Smooth muscle cell (in vitro differentiated cells): ENCODE data around the gene GPR63. TPM values are rescaled to one million over a fixed set of nuclear protein-coding genes. Genes with fewer than 3 reads are reported as not detected.

Source experiments
- DNase-seq: peaks from one replicate; lab custom pipeline; 2025; ENCODE audit not compliant: unreplicated experiment; lab: John Stamatoyannopoulos, UW
- H2AFZ ChIP-seq: fragments of 200-600 bp; sonication (generic); 2 replicates; pipeline ENCODE4 v1.6.0; 2016; ENCODE audit warnings: antibody characterized with exemption, low read depth, mild to moderate bottlenecking
- H3F3A ChIP-seq: fragments of 200-600 bp; sonication (generic); 2 replicates; pipeline ENCODE4 v1.6.0; 2017; ENCODE audit warnings: antibody characterized with exemption, low read depth
- H3K27ac ChIP-seq: fragments of 200-600 bp; sonication (generic); 2 replicates; pipeline ENCODE4 v1.5.1; 2016; ENCODE audit warnings: low read depth, mild to moderate bottlenecking
- H3K27me3 ChIP-seq: fragments of 200-600 bp; sonication (generic); 2 replicates; pipeline ENCODE4 v1.6.1; 2016; ENCODE audit warnings: low read depth, mild to moderate bottlenecking
- H3K36me3 ChIP-seq: fragments of 200-600 bp; sonication (generic); 2 replicates; pipeline ENCODE4 v1.5.1; 2016; ENCODE audit warnings: low read depth
- H3K4me1 ChIP-seq: fragments of 200-600 bp; sonication (generic); 2 replicates; pipeline ENCODE4 v1.5.1; 2016; ENCODE audit warnings: low read depth
- H3K4me2 ChIP-seq: fragments of 200-600 bp; sonication (generic); 2 replicates; pipeline ENCODE4 v1.6.0; 2016; ENCODE audit warnings: mild to moderate bottlenecking
- H3K4me3 ChIP-seq: fragments of 200-600 bp; sonication (generic); 2 replicates; pipeline ENCODE4 v1.5.1; 2016; ENCODE audit warnings: mild to moderate bottlenecking
- H3K79me2 ChIP-seq: fragments of 200-600 bp; sonication (generic); 2 replicates; pipeline ENCODE4 v1.6.0; 2016; ENCODE audit warnings: low read depth, mild to moderate bottlenecking
- H3K9ac ChIP-seq: fragments of 200-600 bp; sonication (generic); 2 replicates; pipeline ENCODE4 v1.6.0; 2016; ENCODE audit warnings: low read depth
- H3K9me3 ChIP-seq: fragments of 200-600 bp; sonication (generic); replicated peaks from 2 replicates; pipeline ENCODE4 v1.5.1; 2016; ENCODE audit warnings: low read depth
- H4K20me1 ChIP-seq: fragments of 200-600 bp; sonication (generic); 2 replicates; pipeline ENCODE4 v1.6.0; 2016; ENCODE audit warnings: low read depth
- WGBS: methylation state at CpG from one replicate; pipeline ENCODE4 v1.1.7; 2016; ENCODE audit warnings: low lambda C conversion rate; 5-methylcytosine and 5-hydroxymethylcytosine counted together
- polyA plus RNA-seq: library from polyadenylated mRNA; unstranded; fragments of >200 nt; fragmentation: Nextera tagmentation; extraction: Ambion mirVana; gene quantifications from 2 replicates; pipeline ENCODE4 v1.2.1, GENCODE V29; 2016
- total RNA-seq: library from RNA; depleted of rRNA; stranded (reverse); fragments of >200 nt; gene quantifications from 2 replicates; pipeline ENCODE4 v1.2.3, GENCODE V29; 2014
- TF ChIP-seq, protein P1 (sequence below): fragments of 200-600 bp; sonication (generic); IDR thresholded peaks from 2 replicates; pipeline ENCODE4 v1.5.1; 2017; ENCODE audit warnings: borderline replicate concordance, mild to moderate bottlenecking, antibody characterized with exemption; ENCODE audit not compliant: insufficient read depth, poor library complexity, severe bottlenecking

The GPR63 gene
- total and polyA plus RNA-seq, 2 experiments from 2014 or later: 0.56 to 4.4 TPM

DNA sequence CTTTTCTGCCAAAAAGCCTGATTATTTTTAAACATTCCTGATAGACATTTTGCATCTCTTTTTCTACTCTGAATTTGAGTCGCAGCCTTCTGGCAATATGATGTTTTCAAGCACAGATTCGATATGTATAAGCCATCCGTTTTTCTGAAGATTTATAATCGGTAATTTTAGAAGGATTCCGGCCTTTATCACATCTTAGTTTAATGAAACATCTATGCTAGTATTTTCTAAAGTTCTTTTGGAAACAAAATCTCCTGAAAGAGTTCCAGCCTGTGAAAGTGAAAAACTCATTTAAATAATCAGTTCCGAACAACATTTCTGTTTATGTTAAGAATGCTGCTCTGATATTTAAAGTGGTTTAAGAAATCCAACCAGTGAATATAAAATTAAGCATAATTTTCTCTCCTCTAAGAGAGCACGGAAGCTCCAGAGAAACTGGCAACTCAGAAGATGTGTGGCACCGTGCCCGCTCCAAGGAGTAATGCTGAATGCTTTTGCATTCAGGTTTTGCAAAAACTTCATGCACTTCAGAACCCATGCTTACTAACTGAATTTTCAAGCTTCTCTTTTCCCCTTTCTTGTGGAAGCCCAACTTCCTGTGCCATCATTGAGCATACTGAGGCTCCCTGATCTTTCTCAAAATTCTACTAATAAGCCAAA is 39.7 kb upstream of the GPR63 start:
- H3F3A ChIP-seq: no peaks in the 10 kb centered on the region
- 94% methylated on average over 9 of the region's 9 CpGs for WGBS
- TF ChIP-seq, protein P1, sequence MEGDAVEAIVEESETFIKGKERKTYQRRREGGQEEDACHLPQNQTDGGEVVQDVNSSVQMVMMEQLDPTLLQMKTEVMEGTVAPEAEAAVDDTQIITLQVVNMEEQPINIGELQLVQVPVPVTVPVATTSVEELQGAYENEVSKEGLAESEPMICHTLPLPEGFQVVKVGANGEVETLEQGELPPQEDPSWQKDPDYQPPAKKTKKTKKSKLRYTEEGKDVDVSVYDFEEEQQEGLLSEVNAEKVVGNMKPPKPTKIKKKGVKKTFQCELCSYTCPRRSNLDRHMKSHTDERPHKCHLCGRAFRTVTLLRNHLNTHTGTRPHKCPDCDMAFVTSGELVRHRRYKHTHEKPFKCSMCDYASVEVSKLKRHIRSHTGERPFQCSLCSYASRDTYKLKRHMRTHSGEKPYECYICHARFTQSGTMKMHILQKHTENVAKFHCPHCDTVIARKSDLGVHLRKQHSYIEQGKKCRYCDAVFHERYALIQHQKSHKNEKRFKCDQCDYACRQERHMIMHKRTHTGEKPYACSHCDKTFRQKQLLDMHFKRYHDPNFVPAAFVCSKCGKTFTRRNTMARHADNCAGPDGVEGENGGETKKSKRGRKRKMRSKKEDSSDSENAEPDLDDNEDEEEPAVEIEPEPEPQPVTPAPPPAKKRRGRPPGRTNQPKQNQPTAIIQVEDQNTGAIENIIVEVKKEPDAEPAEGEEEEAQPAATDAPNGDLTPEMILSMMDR: no peak

DNA sequence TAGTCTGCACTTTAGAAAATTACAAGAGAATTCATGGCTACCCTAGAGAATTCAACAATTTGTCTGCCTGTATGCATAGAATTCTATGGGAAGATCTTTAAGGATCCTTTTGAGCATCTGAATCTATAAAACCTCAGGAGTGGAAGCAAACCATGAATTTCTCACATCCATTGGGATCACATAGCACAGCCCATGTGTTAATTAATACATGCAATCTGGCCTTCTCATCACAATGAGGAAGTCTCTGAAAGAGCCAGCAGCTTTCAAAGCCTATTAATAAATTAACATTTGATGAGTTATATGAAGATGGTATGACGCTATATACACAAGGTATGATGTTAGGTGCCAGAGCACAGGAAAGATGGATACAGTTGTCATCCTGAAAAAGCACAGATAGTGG is 35.7 kb upstream of the GPR63 start:
- no peak overlapping the region for H3K9ac ChIP-seq

More for the DNA sequence above, 39.7 kb upstream of the GPR63 start:
- no peak for DNase-seq
- Histone ChIP-seq H3K4me2 (no peak overlapping the region), H3K79me2 (no peaks in the 10 kb centered on the region), H2AFZ (no peak overlapping the region), H4K20me1 (no peaks in the 10 kb centered on the region), H3K27me3 (peaks cover 9% of the 10 kb centered on the region), H3K4me1 (no peaks in the 10 kb centered on the region), H3K9me3 (no peaks in the 10 kb centered on the region), H3K9ac (no peak overlapping the region), H3K27ac (no peak overlapping the region), H3K36me3 (no peaks in the 10 kb centered on the region), H3K4me3 (no peak overlapping the region)

DNA sequence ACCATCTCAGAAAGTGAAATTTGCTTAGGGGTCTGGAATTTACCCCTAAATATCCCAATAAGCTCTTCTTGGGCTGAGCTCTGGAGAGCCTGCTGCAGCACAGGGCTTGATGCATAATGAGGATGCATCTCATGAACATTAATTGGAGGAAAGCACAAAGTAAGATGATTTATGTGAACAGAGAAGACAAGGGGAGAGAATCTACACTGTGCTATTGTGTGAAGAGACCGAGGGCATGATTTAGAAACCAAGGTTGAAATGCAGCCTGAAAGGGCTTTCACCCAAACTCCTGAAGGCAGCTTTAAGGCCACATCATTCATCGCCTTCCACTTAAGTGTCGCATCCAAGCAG is 27.8 kb upstream of the GPR63 start:
- TF ChIP-seq, protein P1: no peak
- peaks cover 8% of the 10 kb centered on the region for H3K27me3 ChIP-seq
- H3K27ac ChIP-seq: no peak overlapping the region
- 91% methylated on average over 3 of the region's 3 CpGs for WGBS
- no peak for DNase-seq
- H2AFZ ChIP-seq: no peak overlapping the region
- H3F3A ChIP-seq: no peaks in the 10 kb centered on the region
- no peaks in the 10 kb centered on the region for H3K4me1 ChIP-seq
- no peak overlapping the region for H3K9ac ChIP-seq
- no peak overlapping the region for H3K4me2 ChIP-seq
- H3K9me3 ChIP-seq: no peaks in the 10 kb centered on the region
- H4K20me1 ChIP-seq: no peaks in the 10 kb centered on the region
- H3K79me2 ChIP-seq: no peaks in the 10 kb centered on the region
- H3K36me3 ChIP-seq: no peaks in the 10 kb centered on the region
- H3K4me3 ChIP-seq: no peak overlapping the region

More for the DNA sequence above, 35.7 kb upstream of the GPR63 start:
- Histone ChIP-seq H3F3A (no peaks in the 10 kb centered on the region), H2AFZ (no peak overlapping the region), H4K20me1 (no peaks in the 10 kb centered on the region), H3K9me3 (no peaks in the 10 kb centered on the region), H3K27me3 (no peaks in the 10 kb centered on the region), H3K4me3 (no peak overlapping the region), H3K79me2 (no peaks in the 10 kb centered on the region), H3K4me2 (no peak overlapping the region), H3K4me1 (no peaks in the 10 kb centered on the region), H3K36me3 (no peaks in the 10 kb centered on the region), H3K27ac (no peak overlapping the region)
- TF ChIP-seq, protein P1: no peak
- DNase-seq: no peak
- 92% methylated on average over 1 of the region's 1 CpG for WGBS
